B cell (primary cell): ENCODE data around the gene HHAT.

ENCODE experiments used
- CTCF ChIP-seq: fragments of 200-600 bp; IDR thresholded peaks from one replicate; pipeline ENCODE4 v1.8.0; 2022; ENCODE audit warnings: antibody characterized with exemption, mild to moderate bottlenecking
- EZH2 ChIP-seq: IDR thresholded peaks from 2 replicates; pipeline ENCODE4 v1.6.1; 2012; ENCODE audit warnings: borderline replicate concordance, low read depth, mild to moderate bottlenecking, moderate library complexity, low read length; ENCODE audit not compliant: insufficient read depth, poor library complexity, severe bottlenecking

GRCh38 chr1:210294999-210295745 lies 33.5 kb upstream of the HHAT start:
- TF ChIP-seq EZH2 (no peak), CTCF (no peak)
